Epithelial cell of proximal tubule (primary cell): ENCODE measurements around the gene FRAS1. TPM values are rescaled to one million over a fixed set of nuclear protein-coding genes. Genes with fewer than 3 reads are reported as not detected.
"Not testable (repeated sequence)": the region's sequence is repeated elsewhere in the genome, so short reads cannot be mapped to it uniquely, and the experiment has no call there.

Experiments
- DNase-seq: peaks from one replicate; pipeline ENCODE4 v3.0.0-alpha.2; 2011; ENCODE audit warnings: low read depth
- H3K4me3 ChIP-seq: 2 replicates; pipeline ENCODE4 v1.5.1; 2011; ENCODE audit warnings: low read depth, mild to moderate bottlenecking, low read length
- CTCF ChIP-seq: conservative IDR thresholded peaks from 2 replicates; pipeline ENCODE4 v1.5.1; 2012; ENCODE audit warnings: low read depth, mild to moderate bottlenecking, low read length
- total RNA-seq: library from RNA; depleted of rRNA; stranded (reverse); fragments of >200 nt; gene quantifications from 2 replicates; pipeline ENCODE4 v1.2.3, GENCODE V29; 2015

Gene FRAS1
- total RNA-seq, 1 donor from 2014 or later = 9.1 TPM

GRCh38 chr4:78244705-78245485, 187.8 kb downstream of the FRAS1 start:
- no peak for TF ChIP-seq CTCF
- no peak for DNase-seq
- no peak overlapping the region for H3K4me3 ChIP-seq

DNA sequence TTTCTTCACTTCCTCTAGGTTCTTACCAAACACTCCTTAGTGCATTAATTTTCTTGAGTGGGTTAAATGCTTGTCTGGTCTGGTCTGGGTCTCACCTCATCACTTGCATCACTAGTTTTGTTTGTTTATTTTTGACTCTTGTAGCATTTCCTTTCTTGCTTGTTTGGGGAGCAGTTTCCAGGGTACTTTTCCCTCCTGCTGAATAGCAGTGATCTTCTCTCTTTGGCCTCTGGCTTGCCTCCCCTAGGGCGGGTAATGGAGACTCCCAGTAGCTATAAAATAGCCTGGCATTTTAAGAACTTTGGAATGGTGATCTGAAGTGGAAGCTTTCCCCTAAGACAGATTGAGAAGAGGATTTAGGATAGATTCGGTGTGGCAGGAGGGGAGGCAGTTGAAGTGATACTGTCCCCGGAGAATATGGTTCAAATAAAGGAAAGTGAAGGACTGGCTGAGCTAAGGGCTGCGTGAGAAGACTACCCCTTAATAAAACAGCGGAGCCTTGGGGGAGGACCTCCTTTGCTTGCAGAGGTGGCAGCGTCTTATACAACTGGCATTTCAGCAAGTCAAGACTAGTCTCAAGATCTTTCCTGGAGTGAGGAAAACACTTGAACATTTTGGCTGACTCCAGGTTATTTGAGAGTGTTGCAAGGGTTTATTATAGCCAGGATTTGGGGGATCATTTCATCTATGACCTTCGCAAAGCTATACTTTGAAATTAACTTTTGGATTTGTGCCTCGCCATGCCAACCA, 190.6 kb downstream of the FRAS1 start:
- no peak for DNase-seq
- no peak overlapping the region for H3K4me3 ChIP-seq
- no peak for TF ChIP-seq CTCF

GRCh38 chr4:78250500-78250899, 193.4 kb downstream of the FRAS1 start:
- TF ChIP-seq CTCF = no peak
- no peak for DNase-seq
- H3K4me3 ChIP-seq = no peak overlapping the region

GRCh38 chr4:78252773-78253172, 195.7 kb downstream of the FRAS1 start:
- not testable (repeated sequence) for H3K4me3 ChIP-seq, DNase-seq

DNA sequence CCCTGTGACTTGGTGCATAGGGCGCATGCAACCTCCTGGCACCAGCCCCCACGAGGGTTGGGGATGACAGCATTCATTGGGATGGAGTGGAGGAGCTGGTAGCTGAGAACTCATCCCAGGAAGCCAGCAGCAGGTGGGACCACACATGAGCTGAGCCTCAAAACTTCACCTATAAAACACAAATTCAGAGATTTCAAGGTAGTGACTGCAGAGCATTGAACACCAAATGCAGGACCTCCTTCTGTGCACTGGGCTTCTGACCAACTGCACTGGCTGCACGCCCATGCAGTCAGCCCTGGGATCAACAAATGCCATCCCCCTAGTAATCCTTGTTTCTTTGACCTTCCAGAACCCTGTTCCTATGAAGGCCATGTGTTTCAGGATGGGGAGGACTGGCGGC, 197.8 kb downstream of the FRAS1 start:
- no peak overlapping the region for H3K4me3 ChIP-seq
- no peak for DNase-seq
- TF ChIP-seq CTCF = no peak

- DNase-seq = no peak
Measured at GRCh38 chr4:78265006-78265405, 207.9 kb downstream of the FRAS1 start.

More at GRCh38 chr4:78265006-78265405, 207.9 kb downstream of the FRAS1 start:
- TF ChIP-seq CTCF = no peak
- no peak overlapping the region for H3K4me3 ChIP-seq
